ENCODE data around the gene AURKAIP1. TPM values are rescaled to one million over a fixed set of nuclear protein-coding genes. Genes with fewer than 3 reads are reported as not detected.

The AURKAIP1 gene
- total and polyA plus RNA-seq, 2 of the 13 experiments (the other 11 are each of a cell fraction or from before 2014, with no cell fraction given), result 69.5 to 175 TPM

DNA sequence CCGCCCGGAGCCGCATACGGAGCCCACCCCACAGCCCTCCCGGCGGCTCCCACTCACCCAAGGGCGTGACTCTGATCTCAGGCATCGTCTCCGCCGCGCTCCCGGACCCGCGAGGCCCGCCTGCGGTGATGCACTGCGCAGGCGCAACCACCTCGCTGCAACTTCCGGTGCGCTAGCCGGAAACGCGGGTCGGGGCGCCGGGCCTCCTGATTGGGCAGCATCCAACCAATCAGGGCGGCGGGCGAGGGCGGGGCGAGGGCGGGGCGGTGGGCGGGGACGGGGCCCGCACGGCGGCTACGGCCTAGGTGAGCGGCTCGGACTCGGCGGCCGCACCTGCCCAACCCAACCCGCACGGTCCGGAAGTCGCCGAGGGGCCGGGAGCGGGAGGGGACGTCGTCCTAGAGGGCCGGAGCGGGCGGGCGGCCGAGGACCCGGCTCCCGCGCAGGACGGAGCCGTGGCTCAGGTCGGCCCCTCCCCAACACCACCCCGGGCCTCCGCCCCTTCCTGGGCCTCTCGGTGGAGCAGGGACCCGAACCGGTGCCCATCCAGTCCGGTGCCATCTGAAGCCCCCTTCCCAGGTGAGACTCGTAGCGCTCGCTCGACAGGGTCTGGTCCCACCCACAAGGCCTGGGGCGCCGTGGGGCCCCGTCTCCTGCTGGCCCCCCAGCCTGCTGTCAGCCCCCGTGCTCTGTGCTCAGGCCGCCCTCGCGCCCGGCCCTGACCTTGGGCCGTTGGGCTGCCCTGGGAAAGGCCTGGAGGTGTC, 50.3 kb downstream of the AURKAIP1 start, which contains the start of the genes CPTP and INTS11 (continued):
- TF ChIP-seq, protein P1, sequence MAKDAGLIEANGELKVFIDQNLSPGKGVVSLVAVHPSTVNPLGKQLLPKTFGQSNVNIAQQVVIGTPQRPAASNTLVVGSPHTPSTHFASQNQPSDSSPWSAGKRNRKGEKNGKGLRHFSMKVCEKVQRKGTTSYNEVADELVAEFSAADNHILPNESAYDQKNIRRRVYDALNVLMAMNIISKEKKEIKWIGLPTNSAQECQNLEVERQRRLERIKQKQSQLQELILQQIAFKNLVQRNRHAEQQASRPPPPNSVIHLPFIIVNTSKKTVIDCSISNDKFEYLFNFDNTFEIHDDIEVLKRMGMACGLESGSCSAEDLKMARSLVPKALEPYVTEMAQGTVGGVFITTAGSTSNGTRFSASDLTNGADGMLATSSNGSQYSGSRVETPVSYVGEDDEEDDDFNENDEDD (CRISPR knock-in tag; IDR thresholded peaks at IDR 0.05; ENCODE audit: borderline replicate concordance), result no peak; the same call in 1 of the 2 replicates
- TF ChIP-seq ZFP90 (CRISPR knock-in tag; IDR thresholded peaks at IDR 0.05; ENCODE audit: borderline replicate concordance), result 0 out of 2 replicates have a peak, but pooled peaks have one; percentile 32
- no peak for TF ChIP-seq ZNF230 (CRISPR knock-in tag; IDR thresholded peaks at IDR 0.05)
- TF ChIP-seq, protein P2, sequence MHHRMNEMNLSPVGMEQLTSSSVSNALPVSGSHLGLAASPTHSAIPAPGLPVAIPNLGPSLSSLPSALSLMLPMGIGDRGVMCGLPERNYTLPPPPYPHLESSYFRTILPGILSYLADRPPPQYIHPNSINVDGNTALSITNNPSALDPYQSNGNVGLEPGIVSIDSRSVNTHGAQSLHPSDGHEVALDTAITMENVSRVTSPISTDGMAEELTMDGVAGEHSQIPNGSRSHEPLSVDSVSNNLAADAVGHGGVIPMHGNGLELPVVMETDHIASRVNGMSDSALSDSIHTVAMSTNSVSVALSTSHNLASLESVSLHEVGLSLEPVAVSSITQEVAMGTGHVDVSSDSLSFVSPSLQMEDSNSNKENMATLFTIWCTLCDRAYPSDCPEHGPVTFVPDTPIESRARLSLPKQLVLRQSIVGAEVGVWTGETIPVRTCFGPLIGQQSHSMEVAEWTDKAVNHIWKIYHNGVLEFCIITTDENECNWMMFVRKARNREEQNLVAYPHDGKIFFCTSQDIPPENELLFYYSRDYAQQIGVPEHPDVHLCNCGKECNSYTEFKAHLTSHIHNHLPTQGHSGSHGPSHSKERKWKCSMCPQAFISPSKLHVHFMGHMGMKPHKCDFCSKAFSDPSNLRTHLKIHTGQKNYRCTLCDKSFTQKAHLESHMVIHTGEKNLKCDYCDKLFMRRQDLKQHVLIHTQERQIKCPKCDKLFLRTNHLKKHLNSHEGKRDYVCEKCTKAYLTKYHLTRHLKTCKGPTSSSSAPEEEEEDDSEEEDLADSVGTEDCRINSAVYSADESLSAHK (CRISPR knock-in tag; IDR thresholded peaks at IDR 0.05; ENCODE audit: borderline replicate concordance), result no peak
- 0 out of 2 replicates have a peak, but pooled peaks have one; percentile 20 for TF ChIP-seq RARA (CRISPR knock-in tag; IDR thresholded peaks at IDR 0.05)
- no peak for TF ChIP-seq SRSF4 (IDR thresholded peaks at IDR 0.05; ENCODE audit: low read depth, low read length, poor library complexity, severe bottlenecking)
- TF ChIP-seq, protein P3, sequence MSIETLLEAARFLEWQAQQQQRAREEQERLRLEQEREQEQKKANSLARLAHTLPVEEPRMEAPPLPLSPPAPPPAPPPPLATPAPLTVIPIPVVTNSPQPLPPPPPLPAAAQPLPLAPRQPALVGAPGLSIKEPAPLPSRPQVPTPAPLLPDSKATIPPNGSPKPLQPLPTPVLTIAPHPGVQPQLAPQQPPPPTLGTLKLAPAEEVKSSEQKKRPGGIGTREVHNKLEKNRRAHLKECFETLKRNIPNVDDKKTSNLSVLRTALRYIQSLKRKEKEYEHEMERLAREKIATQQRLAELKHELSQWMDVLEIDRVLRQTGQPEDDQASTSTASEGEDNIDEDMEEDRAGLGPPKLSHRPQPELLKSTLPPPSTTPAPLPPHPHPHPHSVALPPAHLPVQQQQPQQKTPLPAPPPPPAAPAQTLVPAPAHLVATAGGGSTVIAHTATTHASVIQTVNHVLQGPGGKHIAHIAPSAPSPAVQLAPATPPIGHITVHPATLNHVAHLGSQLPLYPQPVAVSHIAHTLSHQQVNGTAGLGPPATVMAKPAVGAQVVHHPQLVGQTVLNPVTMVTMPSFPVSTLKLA (IDR thresholded peaks at IDR 0.05), result no peak
- TF ChIP-seq, protein P4, sequence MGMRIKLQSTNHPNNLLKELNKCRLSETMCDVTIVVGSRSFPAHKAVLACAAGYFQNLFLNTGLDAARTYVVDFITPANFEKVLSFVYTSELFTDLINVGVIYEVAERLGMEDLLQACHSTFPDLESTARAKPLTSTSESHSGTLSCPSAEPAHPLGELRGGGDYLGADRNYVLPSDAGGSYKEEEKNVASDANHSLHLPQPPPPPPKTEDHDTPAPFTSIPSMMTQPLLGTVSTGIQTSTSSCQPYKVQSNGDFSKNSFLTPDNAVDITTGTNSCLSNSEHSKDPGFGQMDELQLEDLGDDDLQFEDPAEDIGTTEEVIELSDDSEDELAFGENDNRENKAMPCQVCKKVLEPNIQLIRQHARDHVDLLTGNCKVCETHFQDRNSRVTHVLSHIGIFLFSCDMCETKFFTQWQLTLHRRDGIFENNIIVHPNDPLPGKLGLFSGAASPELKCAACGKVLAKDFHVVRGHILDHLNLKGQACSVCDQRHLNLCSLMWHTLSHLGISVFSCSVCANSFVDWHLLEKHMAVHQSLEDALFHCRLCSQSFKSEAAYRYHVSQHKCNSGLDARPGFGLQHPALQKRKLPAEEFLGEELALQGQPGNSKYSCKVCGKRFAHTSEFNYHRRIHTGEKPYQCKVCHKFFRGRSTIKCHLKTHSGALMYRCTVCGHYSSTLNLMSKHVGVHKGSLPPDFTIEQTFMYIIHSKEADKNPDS (CRISPR knock-in tag; IDR thresholded peaks at IDR 0.05), result 0 out of 2 replicates have a peak, but pooled peaks have one; percentile 17
- TF ChIP-seq RFXANK (CRISPR knock-in tag; IDR thresholded peaks at IDR 0.05), result no peak
- no peak for TF ChIP-seq PCBP2 (optimal IDR thresholded peaks at IDR 0.05; ENCODE audit: low read depth, low read length, poor library complexity, severe bottlenecking)
- TF ChIP-seq NFE2 (CRISPR knock-in tag; IDR thresholded peaks at IDR 0.05), result no peak
- TF ChIP-seq SCMH1 (CRISPR knock-in tag; IDR thresholded peaks at IDR 0.05; ENCODE audit: borderline replicate concordance), result no peak
- TF ChIP-seq HNF4A (CRISPR knock-in tag; IDR thresholded peaks at IDR 0.05), result peak; percentile 45
- no peak for TF ChIP-seq ZNF549 (CRISPR knock-in tag; IDR thresholded peaks at IDR 0.05)
- 0 out of 2 replicates have a peak, but pooled peaks have one; percentile 35 for TF ChIP-seq ELF4 (CRISPR knock-in tag; IDR thresholded peaks at IDR 0.05; ENCODE audit: borderline replicate concordance)
- peak; percentile 33; the same call in 1 of the 2 replicates for TF ChIP-seq MYC (CRISPR knock-in tag; IDR thresholded peaks at IDR 0.05; ENCODE audit: borderline replicate concordance)
- TF ChIP-seq, protein P5, sequence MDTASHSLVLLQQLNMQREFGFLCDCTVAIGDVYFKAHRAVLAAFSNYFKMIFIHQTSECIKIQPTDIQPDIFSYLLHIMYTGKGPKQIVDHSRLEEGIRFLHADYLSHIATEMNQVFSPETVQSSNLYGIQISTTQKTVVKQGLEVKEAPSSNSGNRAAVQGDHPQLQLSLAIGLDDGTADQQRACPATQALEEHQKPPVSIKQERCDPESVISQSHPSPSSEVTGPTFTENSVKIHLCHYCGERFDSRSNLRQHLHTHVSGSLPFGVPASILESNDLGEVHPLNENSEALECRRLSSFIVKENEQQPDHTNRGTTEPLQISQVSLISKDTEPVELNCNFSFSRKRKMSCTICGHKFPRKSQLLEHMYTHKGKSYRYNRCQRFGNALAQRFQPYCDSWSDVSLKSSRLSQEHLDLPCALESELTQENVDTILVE (CRISPR knock-in tag; IDR thresholded peaks at IDR 0.05), result no peak
- no peak for TF ChIP-seq ZNF460 (CRISPR knock-in tag; IDR thresholded peaks at IDR 0.05; ENCODE audit: borderline replicate concordance)
- TF ChIP-seq POLR2AphosphoS5 (IDR thresholded peaks at IDR 0.05; ENCODE audit: low read depth, low read length), result peak; percentile 73
- TF ChIP-seq HNF4G (IDR thresholded peaks at IDR 0.05; ENCODE audit: borderline replicate concordance, low read depth, low read length), result no peak
- no peak for TF ChIP-seq HNF4G (CRISPR knock-in tag; IDR thresholded peaks at IDR 0.05; ENCODE audit: borderline replicate concordance, low read depth)
